GDM1 (cell line): ENCODE measurements around the gene THEM5.
"Not testable (repeated sequence)": the region's sequence is repeated elsewhere in the genome, so short reads cannot be mapped to it uniquely, and the experiment has no call there.

Source experiments
- DNase-seq: peaks from one replicate; lab custom pipeline; 2025; lab: John Stamatoyannopoulos, UW

Gene THEM5, protein sequence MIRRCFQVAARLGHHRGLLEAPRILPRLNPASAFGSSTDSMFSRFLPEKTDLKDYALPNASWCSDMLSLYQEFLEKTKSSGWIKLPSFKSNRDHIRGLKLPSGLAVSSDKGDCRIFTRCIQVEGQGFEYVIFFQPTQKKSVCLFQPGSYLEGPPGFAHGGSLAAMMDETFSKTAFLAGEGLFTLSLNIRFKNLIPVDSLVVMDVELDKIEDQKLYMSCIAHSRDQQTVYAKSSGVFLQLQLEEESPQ

DNA sequence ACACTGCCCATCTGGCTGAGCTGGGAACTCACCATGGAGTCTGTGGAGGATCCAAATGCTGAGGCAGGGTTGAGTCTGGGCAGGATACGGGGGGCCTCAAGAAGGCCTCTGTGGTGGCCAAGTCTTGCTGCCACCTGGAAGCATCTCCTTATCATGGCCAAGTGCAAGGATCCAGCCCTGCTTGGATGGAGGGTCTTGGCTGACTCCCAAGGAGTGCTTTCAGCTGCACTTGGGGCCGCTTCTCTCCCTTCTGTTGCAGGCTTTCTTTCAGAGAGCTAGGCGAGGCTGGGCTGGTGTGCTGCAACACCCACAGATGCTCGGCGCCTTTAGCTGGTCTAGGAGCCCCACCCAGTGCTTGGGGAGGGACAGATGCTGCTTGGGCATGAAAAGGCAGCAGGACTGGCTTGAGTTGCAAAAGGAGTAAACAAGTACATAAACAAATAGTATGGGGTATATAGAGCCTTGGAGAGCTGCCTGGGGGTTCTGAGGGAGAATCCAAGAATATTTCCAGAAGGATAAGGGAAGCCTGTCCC is at the start of gene THEM5:
Gene THEM5 (minus strand): TSS at position 302 of the 533 bp plus-strand sequence. CDS start 147 bp downstream, at position 155.
- no peak for DNase-seq

DNA sequence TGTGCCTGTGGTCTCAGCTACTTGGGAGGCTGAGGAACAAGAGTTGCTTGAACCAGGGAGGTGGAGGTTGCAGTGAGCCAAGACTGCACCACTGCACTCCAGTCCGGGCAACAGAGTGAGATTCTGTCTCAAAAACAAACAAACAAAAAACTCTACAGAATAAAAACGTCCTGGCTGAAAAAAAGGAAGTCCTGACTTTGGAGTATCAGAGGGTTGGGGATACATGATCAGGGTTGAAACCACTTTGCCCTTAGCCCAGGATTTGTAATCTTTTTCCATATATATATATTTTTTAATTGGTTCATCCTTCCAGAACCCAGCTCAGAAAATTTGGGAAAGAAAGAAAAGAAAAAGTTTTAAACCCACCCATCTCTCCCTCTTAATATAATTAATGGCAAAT is 49.3 kb upstream of the THEM5 start:
- DNase-seq, result no peak

DNA sequence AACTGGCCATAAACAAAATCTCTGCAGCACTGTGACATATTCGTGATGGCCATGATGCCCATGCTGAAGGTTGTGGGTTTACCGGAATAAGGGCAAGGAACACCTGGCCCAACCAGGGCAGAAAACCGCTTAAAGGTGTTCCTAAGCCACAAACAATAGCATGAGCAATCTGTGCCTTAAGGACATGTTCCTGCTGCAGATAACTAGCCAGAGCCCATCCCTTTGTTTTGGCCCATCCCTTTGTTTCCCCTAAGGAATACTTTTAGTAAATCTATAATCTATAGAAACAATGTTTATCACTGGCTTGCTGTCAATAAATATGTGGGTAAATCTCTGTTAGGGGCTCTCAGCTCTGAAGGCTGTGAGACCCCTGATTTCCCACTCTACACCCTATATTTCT is 47.3 kb upstream of the THEM5 start:
- not testable (repeated sequence) for DNase-seq

DNA sequence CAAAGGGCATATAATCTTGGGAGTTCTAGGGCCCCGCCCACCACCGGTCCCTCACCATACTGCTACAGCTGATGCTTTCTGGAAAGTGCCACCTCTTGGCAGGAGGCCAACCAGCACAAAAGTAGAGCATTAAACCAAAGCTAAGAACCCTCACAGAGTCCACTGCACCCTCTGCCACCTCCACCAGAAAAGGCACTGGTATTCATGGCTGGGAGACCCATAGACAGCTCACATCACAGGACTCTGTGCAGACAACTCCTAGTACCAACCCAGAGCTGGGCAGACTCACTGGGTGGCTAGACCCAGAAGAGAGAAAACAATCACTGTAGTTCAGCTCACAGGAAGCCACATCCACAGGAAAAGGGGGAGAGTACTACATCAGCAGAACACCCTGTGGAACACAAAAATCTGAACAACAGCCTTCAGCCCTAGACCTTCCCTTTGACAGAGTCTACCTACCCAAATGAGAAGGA is 45.0 kb upstream of the THEM5 start:
- DNase-seq, result no peak

DNA sequence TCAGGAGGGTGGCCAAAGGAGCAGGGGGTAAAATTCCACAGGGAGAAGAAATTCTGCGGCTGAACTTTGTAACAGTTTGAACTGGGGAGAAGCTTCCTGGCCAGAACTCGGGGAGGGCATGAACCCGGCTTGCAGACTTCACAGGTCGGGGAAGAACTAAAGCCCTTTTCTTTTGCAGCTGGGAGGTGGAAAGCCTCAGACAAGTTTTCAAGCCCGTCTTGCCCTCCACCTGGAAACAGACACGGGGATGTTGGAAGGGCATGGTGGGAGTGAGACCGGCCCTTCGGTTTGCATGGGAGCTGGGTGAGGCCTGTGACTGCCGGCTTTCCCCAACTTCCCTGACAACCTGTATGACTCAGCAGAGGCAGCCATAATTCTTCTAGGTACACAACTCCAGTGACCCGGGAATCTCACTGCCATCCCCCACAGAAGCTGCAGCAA is 44.5 kb upstream of the THEM5 start:
- DNase-seq, result no peak

DNA sequence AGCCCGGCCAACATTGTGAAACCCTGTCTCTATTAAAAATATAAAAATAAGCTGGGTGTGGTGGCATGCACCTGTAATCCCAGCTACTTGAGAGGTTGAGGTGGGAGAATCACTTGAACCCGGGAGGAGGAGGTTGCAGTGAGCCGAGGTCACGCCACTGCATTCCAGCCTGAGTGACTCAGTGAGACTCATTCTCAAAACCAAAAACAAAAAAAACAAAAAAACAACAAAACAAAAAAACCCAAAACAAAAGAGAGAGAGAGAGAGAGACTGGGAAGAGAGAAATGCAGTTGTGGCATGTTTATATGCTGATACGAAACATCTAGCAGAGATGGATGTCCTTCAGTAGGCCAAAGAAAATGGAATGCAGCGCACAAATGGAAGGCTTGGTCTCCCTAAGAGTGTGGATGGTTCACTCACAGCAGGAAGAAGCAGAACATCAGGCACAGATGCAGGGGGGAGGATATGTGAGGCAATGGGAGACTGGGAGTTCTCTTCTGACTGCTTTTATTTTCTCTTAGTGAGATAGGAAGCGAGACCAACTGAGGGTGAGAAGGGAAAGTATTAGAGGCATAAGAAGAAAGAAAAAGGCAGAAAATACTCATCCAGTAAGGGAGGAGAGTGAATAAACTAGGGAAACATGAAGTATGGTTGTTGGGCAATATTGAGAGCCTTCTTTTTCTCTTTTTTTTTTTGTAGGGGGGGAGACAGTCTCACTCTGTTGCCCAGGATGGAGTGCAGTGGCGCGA is 39.8 kb upstream of the THEM5 start:
- DNase-seq, result no peak

DNA sequence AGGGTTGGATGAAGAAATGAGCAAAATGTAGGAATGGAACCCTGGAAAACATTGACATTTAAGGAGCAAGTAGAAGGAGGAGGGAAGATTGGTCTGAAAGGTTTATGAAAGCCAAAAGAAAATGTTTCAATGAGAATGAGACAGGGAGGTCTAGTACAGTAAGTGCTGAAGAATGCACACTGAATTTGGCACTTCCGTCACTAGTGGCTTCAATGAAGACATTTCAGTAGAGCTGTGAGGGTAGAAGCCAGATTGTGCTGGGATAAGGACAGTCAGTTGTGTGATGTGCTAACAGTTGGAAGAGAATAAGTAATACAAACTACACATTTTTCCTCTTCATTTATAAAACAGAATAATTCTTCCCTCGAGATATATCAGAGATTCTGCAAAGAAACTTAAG is 38.7 kb upstream of the THEM5 start:
- no peak for DNase-seq

DNA sequence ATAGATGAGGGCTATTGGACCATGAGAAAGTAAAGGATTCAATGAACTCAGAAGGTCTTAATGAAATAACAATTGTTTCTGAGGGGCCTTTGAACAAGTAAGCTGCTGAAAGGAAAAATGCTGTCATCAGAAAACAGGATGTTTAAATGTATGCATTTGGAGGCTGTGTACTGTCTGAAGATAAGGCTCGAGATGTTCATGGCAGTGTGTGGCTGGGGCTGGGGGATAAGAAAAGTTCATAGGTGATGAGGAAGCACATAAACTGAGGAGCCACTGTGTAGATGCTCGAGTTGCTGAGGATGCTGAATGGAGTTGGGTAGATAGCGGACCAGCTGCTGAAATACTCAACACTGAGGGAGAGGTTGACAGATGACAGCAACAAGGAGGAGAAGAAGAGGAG is 38.0 kb upstream of the THEM5 start:
- DNase-seq, result no peak

DNA sequence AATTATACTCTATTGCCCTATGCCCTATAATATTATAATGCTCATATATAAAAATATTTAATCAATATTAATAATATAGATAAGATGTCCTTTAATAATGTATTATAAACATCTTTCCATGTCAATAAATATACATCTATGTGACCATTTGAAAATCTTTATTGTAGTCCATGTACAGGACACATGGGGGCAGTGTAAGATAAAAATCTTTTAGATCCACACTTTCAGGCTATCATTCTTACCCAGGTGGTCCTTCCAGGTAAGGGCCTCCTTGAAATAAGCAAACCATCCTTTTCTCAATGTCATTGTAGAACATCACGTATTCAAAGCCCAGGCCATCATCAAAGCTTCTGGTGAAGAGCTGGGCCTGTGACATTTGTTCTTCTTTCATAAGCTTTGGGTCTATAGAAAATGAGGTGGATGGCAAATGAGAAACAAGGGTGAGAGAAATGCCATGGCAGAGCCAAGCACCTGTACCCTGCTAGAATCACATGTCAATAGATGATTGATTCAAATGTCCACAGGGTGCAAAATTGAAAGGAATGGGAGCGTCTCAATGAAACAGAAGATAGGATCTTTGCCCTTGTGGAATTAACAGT is 35.6 kb upstream of the THEM5 start:
- DNase-seq, result no peak

DNA sequence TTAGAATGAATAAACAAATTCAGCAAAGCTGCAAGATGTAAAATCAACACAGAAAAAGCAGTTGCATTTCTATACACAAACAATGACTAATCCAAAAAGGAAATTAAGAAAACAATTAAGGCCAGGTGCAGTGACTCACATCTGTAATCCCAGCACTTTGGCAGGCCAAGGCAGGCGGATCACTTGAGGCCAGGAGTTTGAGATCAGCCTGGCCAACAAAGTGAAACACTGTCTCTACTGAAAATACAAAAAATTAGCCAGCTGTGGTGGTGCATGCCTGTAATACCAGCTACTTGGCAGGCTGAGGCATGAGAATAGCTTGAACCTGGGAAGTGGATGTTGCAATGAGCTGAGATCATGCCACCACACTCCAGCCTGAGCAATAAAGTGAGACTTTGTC is 33.5 kb upstream of the THEM5 start:
- DNase-seq, result no peak

DNA sequence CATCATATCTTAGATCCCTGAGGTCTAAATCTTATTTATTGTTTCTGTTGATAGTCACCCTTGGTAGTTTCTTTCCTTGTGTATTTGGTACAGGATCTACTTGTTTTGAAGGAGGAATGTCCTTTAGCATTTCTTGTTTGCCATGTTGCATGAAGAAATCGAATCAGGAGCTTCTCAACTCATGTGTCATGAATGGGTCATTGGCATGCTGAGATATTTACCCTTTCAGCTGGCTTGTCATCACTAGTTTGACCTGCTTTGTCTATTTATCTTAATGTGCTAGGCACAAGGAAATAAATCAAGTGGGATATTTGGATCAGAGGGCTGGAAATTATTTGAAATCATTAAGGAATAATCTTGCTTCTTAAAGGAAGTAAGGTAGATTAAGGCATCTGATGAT is 32.0 kb upstream of the THEM5 start:
- DNase-seq, result no peak

DNA sequence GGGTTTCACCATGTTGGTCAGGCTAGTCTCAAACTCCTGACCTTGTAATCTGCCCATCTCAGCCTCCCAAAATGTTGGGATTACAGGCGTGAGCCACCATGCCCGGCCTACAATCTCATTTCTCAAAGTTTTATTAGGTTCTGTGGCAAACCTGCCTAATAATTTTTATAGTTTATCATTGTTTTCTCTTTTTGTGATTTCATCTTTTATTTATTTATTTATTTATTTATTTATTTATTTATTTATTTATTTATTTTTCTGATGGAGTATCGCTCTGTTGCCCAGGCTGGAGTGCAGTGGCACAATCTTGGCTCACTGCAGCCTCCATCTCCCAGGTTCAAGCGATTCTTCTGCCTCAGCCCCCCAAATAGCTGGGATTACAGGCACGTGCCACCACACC is 31.4 kb upstream of the THEM5 start:
- not testable (repeated sequence) for DNase-seq

DNA sequence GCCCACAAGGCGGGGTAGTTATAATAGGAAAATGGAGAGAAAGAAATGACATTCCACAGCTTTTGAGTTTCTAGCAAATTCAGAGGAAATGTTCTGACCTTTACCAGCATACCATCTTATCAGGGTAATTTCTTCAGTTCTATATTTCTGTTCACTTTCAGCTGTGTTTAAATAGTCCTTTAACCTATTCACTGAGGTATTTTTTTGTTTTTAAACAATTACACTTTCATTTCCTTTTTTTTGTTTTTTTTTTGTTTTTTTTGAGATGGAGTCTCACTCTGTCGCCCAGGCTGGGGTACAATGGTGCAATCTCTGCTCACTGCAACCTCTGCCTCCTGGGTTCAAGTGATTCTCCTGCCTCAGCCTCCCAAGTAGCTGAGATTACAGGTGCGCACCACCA is 30.9 kb upstream of the THEM5 start:
- not testable (repeated sequence) for DNase-seq

DNA sequence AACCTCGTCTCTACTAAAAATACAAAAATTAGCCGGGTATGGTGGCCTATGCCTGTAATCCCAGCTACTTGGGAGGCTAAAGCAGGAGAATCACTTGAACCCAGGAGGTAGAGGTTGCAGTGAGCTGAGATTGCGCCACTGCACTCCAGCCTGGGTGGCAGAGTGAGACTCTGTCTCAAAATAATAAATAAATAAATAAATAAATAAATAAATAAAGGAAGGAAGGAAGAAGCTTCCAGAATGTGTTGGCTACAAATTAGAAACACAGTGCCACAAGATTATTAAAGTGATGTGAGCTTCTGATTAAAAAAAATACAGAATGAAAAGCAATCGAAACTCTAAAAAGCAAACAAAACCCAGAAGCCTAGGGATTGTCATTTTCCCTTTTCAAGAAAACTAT is 30.4 kb upstream of the THEM5 start:
- DNase-seq, result not testable (repeated sequence)

DNA sequence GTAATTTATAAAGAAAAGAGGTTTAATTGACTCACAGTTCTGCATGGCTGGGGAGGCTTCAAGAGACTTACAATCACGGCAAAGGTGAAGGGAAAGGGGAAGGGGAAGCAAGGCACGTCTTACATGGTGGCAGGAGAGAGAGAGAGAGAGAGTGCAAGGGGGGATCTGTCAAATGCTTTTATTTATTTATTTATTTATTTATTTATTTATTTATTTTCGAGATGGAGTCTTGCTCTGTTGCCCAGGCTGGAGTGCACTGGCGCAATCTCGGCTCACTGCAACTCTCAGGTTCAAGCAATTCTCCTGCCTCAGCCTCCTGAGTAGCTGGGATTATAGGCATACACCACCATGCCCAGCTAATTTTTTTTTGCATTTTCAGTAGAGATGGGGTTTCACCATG is 29.4 kb upstream of the THEM5 start:
- not testable (repeated sequence) for DNase-seq

DNA sequence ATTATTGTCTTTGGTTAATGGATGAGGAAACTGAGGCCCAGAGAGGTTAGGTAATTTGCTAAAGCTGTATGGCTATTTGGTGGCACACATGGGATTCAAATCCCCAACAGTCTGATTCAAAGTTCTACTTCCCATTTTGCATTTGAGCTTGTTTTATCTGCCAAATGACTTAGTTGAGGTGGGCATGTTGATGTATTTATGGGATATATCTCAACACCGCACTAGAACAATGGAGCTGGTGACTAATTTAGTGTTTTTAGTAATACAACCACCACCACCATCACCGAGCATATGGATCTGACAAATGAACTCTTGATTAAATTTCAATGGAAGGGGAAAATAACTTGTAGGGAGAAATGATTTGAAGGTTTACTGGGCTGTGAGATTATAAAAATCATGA is 29.0 kb upstream of the THEM5 start:
- no peak for DNase-seq

DNA sequence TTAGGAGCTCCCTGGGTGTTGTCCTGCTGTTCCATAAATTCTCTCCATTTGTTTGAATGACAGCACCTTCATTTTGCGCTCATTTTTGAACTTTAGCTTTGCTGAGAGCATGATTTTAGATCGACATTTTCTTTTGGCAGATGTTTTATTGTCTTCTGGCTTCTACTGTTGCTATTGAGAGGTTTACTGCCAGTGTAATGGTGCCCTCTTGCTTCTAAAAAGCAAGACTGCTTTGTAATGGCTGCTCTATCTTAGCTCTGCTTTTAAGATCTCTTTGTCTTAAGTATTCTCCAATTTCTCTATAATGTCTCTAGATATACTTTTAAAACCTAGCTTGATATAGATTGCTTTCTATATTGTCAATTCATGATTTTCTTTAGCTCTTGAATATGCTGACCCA is 28.0 kb upstream of the THEM5 start:
- no peak for DNase-seq

DNA sequence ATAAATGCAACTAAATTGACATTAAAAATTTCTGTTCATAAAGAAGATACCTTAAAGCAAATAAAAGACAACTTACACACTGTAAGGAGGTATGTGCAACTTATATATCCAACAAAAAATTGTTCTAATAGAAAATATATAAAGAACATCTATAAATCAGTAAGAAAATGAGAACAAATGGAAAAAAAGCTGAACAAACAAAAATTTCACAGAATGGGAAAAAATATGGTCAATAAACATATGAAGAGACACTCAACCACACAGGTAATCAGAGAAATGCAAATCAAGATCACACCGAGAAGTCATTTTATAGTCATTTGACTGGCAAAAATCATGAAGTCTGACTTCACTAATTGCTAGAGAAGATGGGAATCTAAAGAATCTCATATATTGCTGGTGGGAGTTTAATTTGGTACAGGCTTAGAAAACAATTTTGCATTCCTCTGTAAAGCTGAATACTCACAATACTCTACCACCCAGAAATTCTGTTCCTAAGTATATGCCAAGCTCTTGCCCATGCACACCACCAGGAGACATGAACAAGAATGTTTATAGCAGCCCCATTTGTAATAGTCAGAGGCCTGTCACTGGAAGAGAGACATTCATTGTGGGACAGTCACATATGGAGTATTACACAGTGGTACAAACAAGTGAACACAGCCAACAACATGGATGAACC is 22.0 kb upstream of the THEM5 start:
- no peak for DNase-seq

DNA sequence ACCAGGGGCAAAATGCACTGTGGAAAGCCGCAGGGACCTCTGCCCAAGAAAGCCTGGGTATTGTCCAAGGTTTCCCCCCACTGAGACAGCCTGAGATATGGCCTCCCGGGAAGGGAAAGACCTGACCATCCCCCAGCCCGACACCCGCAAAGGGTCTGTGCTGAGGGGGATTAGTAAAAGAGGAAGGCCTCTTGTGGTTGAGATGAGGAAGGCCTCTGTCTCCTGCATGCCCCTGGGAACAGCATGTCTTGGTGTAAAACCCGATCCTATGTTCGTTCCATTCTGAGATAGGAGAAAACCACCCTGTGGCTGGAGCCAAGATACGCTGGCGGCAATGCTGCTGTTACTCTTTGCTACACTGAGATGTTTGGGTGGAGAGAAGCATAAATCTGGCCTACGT is 19.3 kb upstream of the THEM5 start:
- DNase-seq, result peak; percentile 63

DNA sequence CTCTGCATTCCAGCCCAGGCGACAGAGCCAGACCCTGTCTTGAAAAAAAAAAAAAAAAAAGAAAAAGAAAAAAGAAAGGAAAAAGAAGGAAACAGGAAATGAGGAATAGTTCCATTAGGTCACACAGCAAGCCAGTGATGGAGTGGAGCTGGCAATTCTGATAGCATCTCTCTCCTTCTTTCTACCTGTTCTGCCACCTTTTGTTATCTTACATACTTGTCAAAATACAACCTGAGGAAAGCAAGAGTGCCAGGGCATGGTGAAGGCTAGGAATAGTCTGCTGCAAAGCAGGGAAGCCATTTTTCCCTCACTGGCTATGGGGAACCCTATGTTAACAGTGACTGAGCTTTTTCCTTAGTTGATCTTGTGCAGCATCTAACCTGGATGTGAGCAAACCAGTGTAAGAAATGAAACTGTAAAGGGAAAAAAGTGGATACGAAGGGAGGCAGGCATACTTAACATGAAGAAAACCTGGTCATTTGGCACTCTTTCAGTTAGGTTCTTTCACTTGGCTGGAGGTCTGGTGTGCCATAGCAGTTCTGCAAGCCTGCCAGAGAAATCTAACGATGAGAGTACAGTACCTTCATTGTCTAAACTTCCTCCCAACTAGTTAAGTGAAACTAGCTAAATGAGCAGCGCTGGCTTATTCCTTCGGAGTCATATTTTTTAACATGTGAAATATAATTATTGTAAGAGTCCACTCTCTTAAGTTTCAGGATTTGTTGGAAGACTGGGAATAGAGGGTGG is 17.9 kb upstream of the THEM5 start:
- DNase-seq, result no peak

DNA sequence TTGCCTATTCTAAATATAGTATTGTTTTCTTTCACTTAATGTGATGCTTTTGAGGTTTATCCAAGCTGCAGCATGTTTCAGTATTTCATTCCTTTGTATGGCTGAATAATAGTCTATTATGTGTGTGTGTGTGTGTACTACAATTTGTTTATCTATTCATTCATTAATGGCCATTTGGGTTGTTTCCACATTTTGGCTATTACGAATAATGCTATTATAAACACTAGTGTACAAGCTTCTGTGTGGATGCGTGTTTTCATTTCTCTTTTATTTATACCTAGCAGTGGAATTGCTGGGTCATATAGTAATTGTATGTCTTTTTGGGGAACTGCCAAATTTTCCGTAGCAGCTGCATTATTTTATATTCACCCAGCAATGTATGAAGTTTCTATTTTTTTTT is 15.0 kb upstream of the THEM5 start:
- no peak for DNase-seq
